ENCODE results near the gene TDRD10. TPM values are rescaled to one million over a fixed set of nuclear protein-coding genes. Genes with fewer than 3 reads are reported as not detected.

The TDRD10 gene
- total RNA-seq, 1 experiment from 2014 or later: not detected

- Histone ChIP-seq H3K9me2 (replicated peaks; ENCODE audit: low read length) (no peaks in the 10 kb centered on the region), H3F3A (ENCODE audit: low read length, unreplicated experiment) (no peaks in the 10 kb centered on the region), H3K27me3 (ENCODE audit: low read length) (peaks cover under 1% of the 10 kb centered on the region), H4K20me1 (ENCODE audit: low read length) (no peaks in the 10 kb centered on the region), H3K27ac (ENCODE audit: low read length) (no peak overlapping the region), H3K4me2 (ENCODE audit: low read length) (no peak overlapping the region), H3K79me2 (ENCODE audit: low read length) (no peaks in the 10 kb centered on the region), H3K4me3 (ENCODE audit: low read length) (no peak overlapping the region), H2AFZ (ENCODE audit: low read length) (no peak overlapping the region), H3K9me3 (ENCODE audit: low read length) (no peaks in the 10 kb centered on the region), H3K4me1 (ENCODE audit: insufficient read depth, low read length) (no peaks in the 10 kb centered on the region), H3K36me3 (ENCODE audit: low read depth, low read length) (no peaks in the 10 kb centered on the region), H3K9ac (ENCODE audit: low read length) (no peak overlapping the region)
- no peak for ATAC-seq
- intact Hi-C loops (cut with micrococcal nuclease): no loop called here
- BruUV-seq (replicated peaks): no TSS peak
- ChIA-PET CTCF (no interaction called here), POLR2A (ENCODE audit: unreplicated experiment) (no interaction called here)
- DNase-seq: no peak
- TF ChIP-seq EZH2 (IDR thresholded peaks at IDR 0.05; ENCODE audit: low read length, unreplicated experiment) (no peak), CTCF (conservative IDR thresholded peaks at IDR 0.05; ENCODE audit: low read depth, low read length) (no peak), EZH2phosphoT487 (IDR thresholded peaks at IDR 0.05; ENCODE audit: borderline replicate concordance, low read length) (no peak)
Observed at GRCh38 chr1:154572468-154573167, 70.6 kb downstream of the TDRD10 start.

GRCh38 chr1:154573168-154573510, 71.1 kb downstream of the TDRD10 start:
- Histone ChIP-seq H3K9me3 (ENCODE audit: low read length) (no peaks in the 10 kb centered on the region), H3K9ac (ENCODE audit: low read length) (no peak overlapping the region), H3K9me2 (replicated peaks; ENCODE audit: low read length) (no peaks in the 10 kb centered on the region), H3K79me2 (ENCODE audit: low read length) (no peaks in the 10 kb centered on the region), H4K20me1 (ENCODE audit: low read length) (no peaks in the 10 kb centered on the region), H3F3A (ENCODE audit: low read length, unreplicated experiment) (no peaks in the 10 kb centered on the region), H3K4me2 (ENCODE audit: low read length) (no peak overlapping the region), H3K27me3 (ENCODE audit: low read length) (no peaks in the 10 kb centered on the region), H2AFZ (ENCODE audit: low read length) (no peak overlapping the region), H3K4me1 (ENCODE audit: insufficient read depth, low read length) (no peaks in the 10 kb centered on the region), H3K36me3 (ENCODE audit: low read depth, low read length) (no peaks in the 10 kb centered on the region), H3K4me3 (ENCODE audit: low read length) (no peak overlapping the region), H3K27ac (ENCODE audit: low read length) (no peak overlapping the region)
- TF ChIP-seq EZH2phosphoT487 (IDR thresholded peaks at IDR 0.05; ENCODE audit: borderline replicate concordance, low read length): no peak
- TF ChIP-seq EZH2 (IDR thresholded peaks at IDR 0.05; ENCODE audit: low read length, unreplicated experiment): no peak
- no peak for TF ChIP-seq CTCF (conservative IDR thresholded peaks at IDR 0.05; ENCODE audit: low read depth, low read length)
- DNase-seq (no peak), ATAC-seq (no peak)
- ChIA-PET CTCF (no interaction called here), POLR2A (ENCODE audit: unreplicated experiment) (no interaction called here)
- BruUV-seq (replicated peaks): no TSS peak
- intact Hi-C loops (cut with micrococcal nuclease): no loop called here

- Histone ChIP-seq H3K36me3 (ENCODE audit: low read depth, low read length) (peaks cover 9% of the 10 kb centered on the region; the same call in 1 of the 2 replicates), H3K27me3 (ENCODE audit: low read length) (no peaks in the 10 kb centered on the region), H2AFZ (ENCODE audit: low read length) (no peak overlapping the region), H3K79me2 (ENCODE audit: low read length) (no peaks in the 10 kb centered on the region), H3K9ac (ENCODE audit: low read length) (no peak overlapping the region), H3K9me2 (replicated peaks; ENCODE audit: low read length) (no peaks in the 10 kb centered on the region), H3K4me2 (ENCODE audit: low read length) (no peak overlapping the region), H3K27ac (ENCODE audit: low read length) (no peak overlapping the region), H4K20me1 (ENCODE audit: low read length) (no peaks in the 10 kb centered on the region), H3K9me3 (ENCODE audit: low read length) (no peaks in the 10 kb centered on the region), H3K4me1 (ENCODE audit: insufficient read depth, low read length) (no peaks in the 10 kb centered on the region), H3K4me3 (ENCODE audit: low read length) (no peak overlapping the region), H3F3A (ENCODE audit: low read length, unreplicated experiment) (no peaks in the 10 kb centered on the region)
- TF ChIP-seq CTCF (conservative IDR thresholded peaks at IDR 0.05; ENCODE audit: low read depth, low read length) (no peak), EZH2phosphoT487 (IDR thresholded peaks at IDR 0.05; ENCODE audit: borderline replicate concordance, low read length) (no peak), EZH2 (IDR thresholded peaks at IDR 0.05; ENCODE audit: low read length, unreplicated experiment) (no peak)
- DNase-seq (peak; percentile 16), ATAC-seq (peak; percentile 25; the same call in 1 of the 2 replicates)
- POLR2A ChIA-PET (ENCODE audit: unreplicated experiment): no interaction called here
- BruUV-seq (replicated peaks): no TSS peak
- CTCF ChIA-PET: no interaction called here
- intact Hi-C loops (cut with micrococcal nuclease): no loop called here
Observed at GRCh38 chr1:154574716-154575115, 72.7 kb downstream of the TDRD10 start.
